HEK293 (cell line): ENCODE measurements around the gene CDH26.

ENCODE experiments used
- ZBTB17 ChIP-seq: fragments of 450-650 bp; formaldehyde crosslinking; IDR thresholded peaks from 2 replicates; pipeline ENCODE4 v1.5.1; 2016; ENCODE audit warnings: missing biosample characterization, missing genetic modification characterization
- ZNF394 ChIP-seq: fragments of 450-650 bp; formaldehyde crosslinking; IDR thresholded peaks from 2 replicates; pipeline ENCODE4 v1.5.1; 2016; ENCODE audit warnings: missing biosample characterization, missing genetic modification characterization, mild to moderate bottlenecking, moderate library complexity, borderline replicate concordance
- ZNF596 ChIP-seq: fragments of 450-650 bp; IDR thresholded peaks from 2 replicates; pipeline ENCODE4 v1.5.0; 2018; ENCODE audit warnings: missing biosample characterization, mild to moderate bottlenecking, missing genetic modification characterization, moderate library complexity
- ZNF629 ChIP-seq: fragments of 450-650 bp; formaldehyde crosslinking; IDR thresholded peaks from 2 replicates; pipeline ENCODE4 v1.5.1; 2017; ENCODE audit warnings: missing biosample characterization, missing genetic modification characterization

GRCh38 chr20:59939052-59939878, 19.0 kb upstream of the CDH26 start:
- no peak for TF ChIP-seq ZNF394 (tag by site-specific recombination)
- no peak for TF ChIP-seq ZBTB17 (tag by site-specific recombination)
- TF ChIP-seq ZNF596 (tag by site-specific recombination) = no peak
- no peak for TF ChIP-seq ZNF629 (tag by site-specific recombination)
